AG04449 (cell line): ENCODE measurements around the gene TBL1X.
A peak's percentile ranks its signal among the peaks of the same experiment; 100 is the strongest.
"Not testable (repeated sequence)": the region's sequence is repeated elsewhere in the genome, so short reads cannot be mapped to it uniquely, and the experiment has no call there.

Experiments
- CTCF ChIA-PET: fragments of 350-600 bp; formaldehyde crosslinking; extraction: SDS; loops from one replicate; lab custom pipeline; 2021; ENCODE audit warnings: antibody characterized with exemption; lab: Yijun Ruan, JAX
- POLR2A ChIA-PET: fragments of 400-600, 350-600 bp; formaldehyde crosslinking; extraction: SDS; loops from one replicate; lab custom pipeline; 2020; ENCODE audit warnings: antibody characterized with exemption, inconsistent platforms; lab: Yijun Ruan, JAX
- DNase-seq: peaks from one replicate; pipeline ENCODE4 v3.0.0-alpha.2; 2010; ENCODE audit warnings: low read depth, low spot score
- H3K4me3 ChIP-seq: 2 replicates; pipeline ENCODE4 v1.5.1; 2011; ENCODE audit warnings: low read depth, mild to moderate bottlenecking, control low read depth, low read length
- TF ChIP-seq, protein P1 (sequence below): IDR thresholded peaks from one replicate; pipeline ENCODE4 v1.5.1; 2011; ENCODE audit warnings: mild to moderate bottlenecking, moderate library complexity, low read length, control low read depth, inconsistent platforms; ENCODE audit not compliant: insufficient read depth; ENCODE audit errors: missing control alignments

The TBL1X gene

DNA sequence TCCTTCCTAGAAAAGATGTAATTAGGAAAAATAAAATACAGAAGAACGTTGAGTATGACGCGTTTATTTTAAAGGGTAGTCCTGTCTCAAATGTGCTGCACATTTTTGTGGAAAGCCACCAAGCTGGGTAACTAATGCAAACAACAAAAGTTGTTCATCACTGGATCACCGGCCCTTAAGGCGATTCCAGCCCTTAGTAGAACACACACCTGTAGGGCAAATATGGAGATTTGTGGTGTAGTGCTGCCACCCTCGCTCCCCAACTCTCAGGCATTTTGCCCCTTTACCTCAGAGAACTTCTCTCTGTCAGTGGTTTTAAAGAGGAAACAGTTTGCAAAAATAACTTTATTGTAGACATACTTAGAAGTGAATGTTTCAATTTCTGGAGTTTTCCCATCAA is 1.9 kb downstream of the TBL1X start:
- POLR2A ChIA-PET = no interaction called here
- TF ChIP-seq, protein P1, sequence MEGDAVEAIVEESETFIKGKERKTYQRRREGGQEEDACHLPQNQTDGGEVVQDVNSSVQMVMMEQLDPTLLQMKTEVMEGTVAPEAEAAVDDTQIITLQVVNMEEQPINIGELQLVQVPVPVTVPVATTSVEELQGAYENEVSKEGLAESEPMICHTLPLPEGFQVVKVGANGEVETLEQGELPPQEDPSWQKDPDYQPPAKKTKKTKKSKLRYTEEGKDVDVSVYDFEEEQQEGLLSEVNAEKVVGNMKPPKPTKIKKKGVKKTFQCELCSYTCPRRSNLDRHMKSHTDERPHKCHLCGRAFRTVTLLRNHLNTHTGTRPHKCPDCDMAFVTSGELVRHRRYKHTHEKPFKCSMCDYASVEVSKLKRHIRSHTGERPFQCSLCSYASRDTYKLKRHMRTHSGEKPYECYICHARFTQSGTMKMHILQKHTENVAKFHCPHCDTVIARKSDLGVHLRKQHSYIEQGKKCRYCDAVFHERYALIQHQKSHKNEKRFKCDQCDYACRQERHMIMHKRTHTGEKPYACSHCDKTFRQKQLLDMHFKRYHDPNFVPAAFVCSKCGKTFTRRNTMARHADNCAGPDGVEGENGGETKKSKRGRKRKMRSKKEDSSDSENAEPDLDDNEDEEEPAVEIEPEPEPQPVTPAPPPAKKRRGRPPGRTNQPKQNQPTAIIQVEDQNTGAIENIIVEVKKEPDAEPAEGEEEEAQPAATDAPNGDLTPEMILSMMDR = no peak
- CTCF ChIA-PET = no interaction called here
- DNase-seq = no peak
- H3K4me3 ChIP-seq = peak overlapping the region; percentile 60

DNA sequence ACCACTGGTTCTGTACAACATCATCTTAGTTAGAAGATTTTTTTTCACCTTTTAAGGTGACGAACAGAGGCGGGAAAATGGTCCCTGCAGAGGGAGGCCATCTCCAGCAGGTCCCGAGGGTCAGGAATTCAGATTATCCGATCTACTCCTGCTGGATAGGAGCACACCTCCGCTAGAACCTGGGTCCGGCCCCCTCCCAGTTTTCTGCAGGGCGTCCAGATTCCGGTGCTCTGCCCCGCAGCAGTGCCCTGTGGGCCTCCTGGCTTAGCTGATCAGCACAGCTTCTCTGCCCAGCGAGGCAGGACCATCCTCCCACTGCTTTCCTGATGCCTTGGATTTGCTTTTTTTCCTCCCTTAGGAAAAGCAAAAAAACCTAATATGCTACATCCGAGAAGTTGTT is 2.3 kb downstream of the TBL1X start:
- DNase-seq = no peak
- ChIA-PET CTCF (no interaction called here), POLR2A (no interaction called here)
- H3K4me3 ChIP-seq = peak overlapping the region; percentile 16
- TF ChIP-seq, protein P1 = no peak

DNA sequence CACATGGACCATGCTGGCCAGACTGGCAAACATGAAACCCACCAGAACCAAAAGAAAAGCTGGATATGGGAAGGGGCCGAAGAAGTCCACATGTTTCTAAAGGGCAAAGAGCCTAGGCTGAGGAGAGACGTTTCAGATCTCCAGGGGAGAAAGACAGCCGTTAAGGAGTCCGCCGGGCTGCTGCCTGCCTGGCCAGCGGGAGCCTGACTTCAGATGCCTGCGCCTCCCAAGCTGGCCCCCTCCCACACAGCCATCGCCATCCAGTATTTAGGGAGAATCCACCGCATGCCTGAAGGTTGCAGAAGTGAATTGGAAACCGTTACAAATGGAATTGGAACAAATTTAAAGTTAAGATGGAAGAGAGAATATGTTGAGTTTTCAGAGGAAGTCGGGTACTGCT is 2.9 kb downstream of the TBL1X start:
- TF ChIP-seq, protein P1 = no peak
- ChIA-PET POLR2A (no interaction called here), CTCF (interaction anchor here (1.1 kb wide), 1 partner anchor 30 kb away, joined by 4 read pairs; no protein-coding TSS in a partner anchor)
- no peak for DNase-seq
- H3K4me3 ChIP-seq = peak overlapping the region; percentile 8

DNA sequence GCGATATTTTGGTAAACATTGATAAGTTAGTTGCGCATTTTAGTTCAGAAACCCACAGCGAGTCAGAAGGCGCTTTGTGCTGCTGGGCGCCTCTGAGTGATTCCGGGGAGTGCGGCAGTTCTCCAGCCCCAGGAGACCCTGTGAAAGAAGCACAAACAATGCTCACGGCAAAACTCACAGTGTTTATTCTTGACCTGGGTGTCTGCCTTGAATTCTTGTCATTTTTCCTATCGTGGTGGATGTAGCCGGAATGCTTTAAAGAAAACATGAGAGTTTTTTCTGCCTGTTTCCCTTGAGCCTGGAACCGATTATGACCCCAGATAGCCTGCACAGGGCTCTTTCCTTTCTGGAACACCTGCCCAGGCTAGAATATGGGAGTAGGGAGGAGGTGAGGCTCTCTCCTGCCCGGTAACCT is 6.7 kb downstream of the TBL1X start:
- no peak overlapping the region for H3K4me3 ChIP-seq
- POLR2A ChIA-PET = no interaction called here
- CTCF ChIA-PET = no interaction called here
- DNase-seq = no peak
- TF ChIP-seq, protein P1 = no peak

DNA sequence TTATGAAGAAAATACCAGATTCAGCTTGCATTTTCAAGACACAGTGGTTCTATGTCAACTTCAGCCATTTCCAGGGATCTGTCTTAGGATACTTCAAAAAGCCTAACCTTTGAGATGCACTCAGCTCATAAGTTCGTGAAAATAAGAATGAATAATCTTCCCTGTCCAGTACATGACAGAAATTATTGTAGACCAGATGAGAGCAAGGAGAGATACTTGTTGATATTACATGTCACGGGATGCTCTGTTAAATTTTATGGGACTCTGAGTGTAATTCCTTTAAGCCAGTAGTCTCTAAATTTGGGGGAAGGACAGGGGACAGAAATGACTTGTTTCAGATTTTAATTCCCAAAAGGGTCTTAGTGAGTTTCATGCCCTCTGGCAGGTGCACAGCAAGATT is 8.8 kb downstream of the TBL1X start:
- TF ChIP-seq, protein P1 = no peak
- no peak overlapping the region for H3K4me3 ChIP-seq
- no peak for DNase-seq
- ChIA-PET POLR2A (no interaction called here), CTCF (no interaction called here)

DNA sequence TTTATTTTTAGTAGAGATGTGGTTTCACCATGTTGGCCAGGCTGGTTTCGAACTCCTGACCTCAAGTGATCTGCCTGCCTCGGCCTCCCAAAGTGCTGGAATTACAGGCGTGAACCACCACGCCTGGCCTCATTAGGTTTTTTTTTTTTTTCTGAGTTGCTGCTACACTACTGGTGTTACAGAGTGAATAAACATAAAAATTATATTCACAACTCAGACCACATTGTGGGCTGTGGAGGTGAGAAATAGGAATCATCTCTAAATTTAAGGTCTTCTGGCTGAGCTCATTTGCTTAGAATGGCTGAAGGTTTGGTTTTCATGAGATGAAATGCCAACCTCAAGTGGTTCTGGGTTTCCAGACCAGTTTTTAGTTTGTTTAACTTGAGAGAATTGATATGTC is 10.6 kb downstream of the TBL1X start:
- CTCF ChIA-PET = not testable (repeated sequence)

DNA sequence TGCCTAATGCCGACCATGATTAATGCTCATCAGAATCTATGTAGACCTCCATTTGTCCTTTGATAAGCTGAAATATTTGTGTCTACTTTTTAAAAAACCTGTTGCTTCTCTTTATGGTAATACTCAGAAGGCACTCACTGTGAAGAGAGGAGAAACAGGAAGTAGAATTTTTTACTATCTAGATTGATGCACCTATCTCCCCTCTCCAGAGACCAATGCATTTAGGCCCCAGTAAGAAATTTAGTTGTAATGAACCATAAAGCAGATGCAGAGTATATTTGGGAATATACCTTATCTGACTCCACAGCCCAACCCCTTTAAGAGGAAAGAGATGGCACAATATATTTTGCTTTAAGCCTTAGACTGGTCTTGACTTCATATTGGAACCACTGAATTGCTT is 11.1 kb downstream of the TBL1X start:
- TF ChIP-seq, protein P1 = no peak
- DNase-seq = no peak
- ChIA-PET POLR2A (no interaction called here), CTCF (interaction anchor here (1.0 kb wide), 1 partner anchor 657 kb away, joined by 3 read pairs; no protein-coding TSS in a partner anchor)
- H3K4me3 ChIP-seq = no peak overlapping the region

More for the DNA sequence above, 10.6 kb downstream of the TBL1X start:
- H3K4me3 ChIP-seq, POLR2A ChIA-PET, DNase-seq: not testable (repeated sequence)
